ENCODE data around the gene SKA1.

The SKA1 gene

GRCh38 chr18:50373561-50374219 lies 1.2 kb upstream of the SKA1 start:
- Histone ChIP-seq H3K4me1 (ENCODE audit: low read depth, poor library complexity, severe bottlenecking) (peaks cover 28% of the 10 kb centered on the region), H4K20me1 (ENCODE audit: insufficient read depth) (no peaks in the 10 kb centered on the region), H3K4me2 (peak overlapping the region; percentile 82; the same call in 1 of the 2 replicates), H3K36me3 (ENCODE audit: insufficient read depth) (no peaks in the 10 kb centered on the region), H3K4me3 (IDR thresholded peaks at IDR 0.05; ENCODE audit: insufficient read depth, low read depth, low read length) (no peak overlapping the region), H3K9ac (no peak overlapping the region), H3K27ac (no peak overlapping the region), H3K79me2 (ENCODE audit: insufficient read depth, low read depth) (peaks cover 26% of the 10 kb centered on the region), H3K27me3 (ENCODE audit: insufficient read depth, low read depth) (no peaks in the 10 kb centered on the region), H2AFZ (ENCODE audit: low read depth) (peak overlapping the region; percentile 88; the same call in 1 of the 2 replicates)
- no peak for TF ChIP-seq CTCF (conservative IDR thresholded peaks at IDR 0.05; ENCODE audit: low read depth, low read length)

GRCh38 chr18:50374220-50374752 lies 560 bp upstream of the SKA1 start:
- Histone ChIP-seq H3K79me2 (ENCODE audit: insufficient read depth, low read depth) (peaks cover 26% of the 10 kb centered on the region), H2AFZ (ENCODE audit: low read depth) (peak overlapping the region; percentile 88), H3K4me3 (IDR thresholded peaks at IDR 0.05; ENCODE audit: insufficient read depth, low read depth, low read length) (no peak overlapping the region), H3K27me3 (ENCODE audit: insufficient read depth, low read depth) (no peaks in the 10 kb centered on the region), H3K27ac (peak overlapping the region; percentile 56), H3K9ac (peak overlapping the region; percentile 77; the same call in 1 of the 2 replicates), H3K4me2 (peak overlapping the region; percentile 82), H3K4me1 (ENCODE audit: low read depth, poor library complexity, severe bottlenecking) (peaks cover 28% of the 10 kb centered on the region), H3K36me3 (ENCODE audit: insufficient read depth) (no peaks in the 10 kb centered on the region), H4K20me1 (ENCODE audit: insufficient read depth) (no peaks in the 10 kb centered on the region)
- TF ChIP-seq CTCF (conservative IDR thresholded peaks at IDR 0.05; ENCODE audit: low read depth, low read length), result no peak

GRCh38 chr18:50377061-50377798 lies 2.4 kb downstream of the SKA1 start:
- no peak for TF ChIP-seq CTCF (conservative IDR thresholded peaks at IDR 0.05; ENCODE audit: low read depth, low read length)
- Histone ChIP-seq H3K4me3 (IDR thresholded peaks at IDR 0.05; ENCODE audit: insufficient read depth, low read depth, low read length) (no peak overlapping the region), H4K20me1 (ENCODE audit: insufficient read depth) (no peaks in the 10 kb centered on the region), H2AFZ (ENCODE audit: low read depth) (no peak overlapping the region), H3K27ac (no peak overlapping the region), H3K27me3 (ENCODE audit: insufficient read depth, low read depth) (no peaks in the 10 kb centered on the region), H3K4me2 (no peak overlapping the region), H3K79me2 (ENCODE audit: insufficient read depth, low read depth) (peaks cover 26% of the 10 kb centered on the region), H3K4me1 (ENCODE audit: low read depth, poor library complexity, severe bottlenecking) (peaks cover 28% of the 10 kb centered on the region), H3K36me3 (ENCODE audit: insufficient read depth) (no peaks in the 10 kb centered on the region), H3K9ac (no peak overlapping the region)

- Histone ChIP-seq H4K20me1 (ENCODE audit: insufficient read depth) (no peaks in the 10 kb centered on the region), H3K4me2 (no peak overlapping the region), H3K4me3 (IDR thresholded peaks at IDR 0.05; ENCODE audit: insufficient read depth, low read depth, low read length) (no peak overlapping the region), H3K79me2 (ENCODE audit: insufficient read depth, low read depth) (no peaks in the 10 kb centered on the region), H3K9ac (no peak overlapping the region), H2AFZ (ENCODE audit: low read depth) (no peak overlapping the region), H3K4me1 (ENCODE audit: low read depth, poor library complexity, severe bottlenecking) (no peaks in the 10 kb centered on the region), H3K36me3 (ENCODE audit: insufficient read depth) (no peaks in the 10 kb centered on the region), H3K27me3 (ENCODE audit: insufficient read depth, low read depth) (no peaks in the 10 kb centered on the region), H3K27ac (no peak overlapping the region)
- TF ChIP-seq CTCF (conservative IDR thresholded peaks at IDR 0.05; ENCODE audit: low read depth, low read length), result no peak
Observed at GRCh38 chr18:50388988-50389387, 14.1 kb downstream of the SKA1 start.

Measured in KMS-11 (cell line).